ENCODE data around the gene BLOC1S5. TPM values are rescaled to one million over a fixed set of nuclear protein-coding genes. Genes with fewer than 3 reads are reported as not detected.

BLOC1S5 gene
- total and polyA plus RNA-seq, 5 donors from 2014 or later: 11.3 to 31.9 (median 28.2) TPM

- Histone ChIP-seq H3K36me3 (ENCODE audit: control insufficient read depth, insufficient read depth, low read length) (no peaks in the 10 kb centered on the region), H3K27me3 (ENCODE audit: control insufficient read depth, insufficient read depth, low read length) (peaks cover 5% of the 10 kb centered on the region), H3K4me3 (ENCODE audit: low read depth, low read length) (no peak overlapping the region), H3K4me1 (ENCODE audit: control insufficient read depth, insufficient read depth, low read length, poor library complexity, severe bottlenecking) (no peaks in the 10 kb centered on the region), H3K27ac (ENCODE audit: insufficient read depth, low read length, poor library complexity, severe bottlenecking) (no peak overlapping the region), H3K9me3 (ENCODE audit: control insufficient read depth in 2 of 2, low read length in 2 of 2) (peaks cover 4 to 5% of the 10 kb centered on the region in 2 experiments)
- DNase-seq (no peak), ATAC-seq (ENCODE audit: low read depth in 2 of 2) (no peak)
- Mint-ChIP-seq H3K27ac (no peak overlapping the region), H3K27me3 (peaks cover 7% of the 10 kb centered on the region), H3K4me1 (no peaks in the 10 kb centered on the region), H3K9me3 (peaks cover 0 to 10% (median 3%) of the 10 kb centered on the region in 7 donors), H3K36me3 (peaks cover 4% of the 10 kb centered on the region), H3K4me3 (no peak overlapping the region)
These were observed 90.6 kb downstream of the BLOC1S5 start for GRCh38 chr6:7973584-7973983.

GRCh38 chr6:7971499-7971898 lies 92.7 kb downstream of the BLOC1S5 start:
- Histone ChIP-seq H3K27ac (ENCODE audit: insufficient read depth, low read length, poor library complexity, severe bottlenecking) (no peak overlapping the region), H3K4me1 (ENCODE audit: control insufficient read depth, insufficient read depth, low read length, poor library complexity, severe bottlenecking) (no peaks in the 10 kb centered on the region), H3K36me3 (ENCODE audit: control insufficient read depth, insufficient read depth, low read length) (no peaks in the 10 kb centered on the region), H3K9me3 (ENCODE audit: control insufficient read depth in 2 of 2, low read length in 2 of 2) (peaks cover 4 to 5% of the 10 kb centered on the region in 2 experiments), H3K27me3 (ENCODE audit: control insufficient read depth, insufficient read depth, low read length) (peaks cover 5% of the 10 kb centered on the region), H3K4me3 (ENCODE audit: low read depth, low read length) (no peak overlapping the region)
- Mint-ChIP-seq H3K9me3 (peaks cover 0 to 10% (median 3%) of the 10 kb centered on the region in 7 donors), H3K4me3 (no peak overlapping the region), H3K27ac (no peak overlapping the region), H3K4me1 (no peaks in the 10 kb centered on the region), H3K27me3 (peaks cover 7% of the 10 kb centered on the region), H3K36me3 (peaks cover 4% of the 10 kb centered on the region)
- no peak for ATAC-seq (ENCODE audit: low read depth in 2 of 2)
- no peak for DNase-seq

- no peaks in the 10 kb centered on the region for H3K36me3 ChIP-seq (ENCODE audit: control insufficient read depth, insufficient read depth, low read length)
- Mint-ChIP-seq H3K27me3 (peaks cover 7% of the 10 kb centered on the region), H3K9me3 (peaks cover 0 to 10% (median 3%) of the 10 kb centered on the region in 7 donors), H3K4me3 (no peak overlapping the region), H3K4me1 (no peaks in the 10 kb centered on the region), H3K36me3 (peaks cover 4% of the 10 kb centered on the region), H3K27ac (no peak overlapping the region)
- no peak overlapping the region for H3K27ac ChIP-seq (ENCODE audit: insufficient read depth, low read length, poor library complexity, severe bottlenecking)
- DNase-seq (no peak), ATAC-seq (ENCODE audit: low read depth in 2 of 2) (no peak)
- H3K27me3 ChIP-seq (ENCODE audit: control insufficient read depth, insufficient read depth, low read length): no peaks in the 10 kb centered on the region
- no peak overlapping the region for H3K4me3 ChIP-seq (ENCODE audit: low read depth, low read length)
- H3K9me3 ChIP-seq (ENCODE audit: control insufficient read depth in 2 of 2, low read length in 2 of 2): peaks cover 4 to 5% of the 10 kb centered on the region in 2 experiments
- H3K4me1 ChIP-seq (ENCODE audit: control insufficient read depth, insufficient read depth, low read length, poor library complexity, severe bottlenecking): no peaks in the 10 kb centered on the region
These were observed 93.6 kb downstream of the BLOC1S5 start for GRCh38 chr6:7970616-7971015.

Other genes with a start within 250 kb of the BLOC1S5 start
- gene TXNDC5, start 153.6 kb downstream of the BLOC1S5 start, total RNA-seq: 13.6 TPM
- 10 to 100 TPM; 21.5 to 38.6 (median 26.2) TPM for gene TXNDC5, start 153.6 kb downstream of the BLOC1S5 start, polyA plus RNA-seq
- gene EEF1E1, start 38.2 kb upstream of the BLOC1S5 start, total RNA-seq: 13.1 TPM
- gene EEF1E1, start 38.2 kb upstream of the BLOC1S5 start, polyA plus RNA-seq: 10 to 100 TPM; 58.2 to 68.9 (median 61.8) TPM

Data from CD4-positive, CD25-positive, alpha-beta regulatory T cell (primary cell).